Mammary microvascular endothelial cell (primary cell): ENCODE data around the gene MGAT5B. TPM values are rescaled to one million over a fixed set of nuclear protein-coding genes. Genes with fewer than 3 reads are reported as not detected.

ENCODE experiments used
- total RNA-seq: library from RNA; depleted of rRNA; stranded (reverse); fragments of >200 nt; gene quantifications from 2 replicates; pipeline ENCODE4 v1.2.3, GENCODE V29; 2015

The MGAT5B gene, protein sequence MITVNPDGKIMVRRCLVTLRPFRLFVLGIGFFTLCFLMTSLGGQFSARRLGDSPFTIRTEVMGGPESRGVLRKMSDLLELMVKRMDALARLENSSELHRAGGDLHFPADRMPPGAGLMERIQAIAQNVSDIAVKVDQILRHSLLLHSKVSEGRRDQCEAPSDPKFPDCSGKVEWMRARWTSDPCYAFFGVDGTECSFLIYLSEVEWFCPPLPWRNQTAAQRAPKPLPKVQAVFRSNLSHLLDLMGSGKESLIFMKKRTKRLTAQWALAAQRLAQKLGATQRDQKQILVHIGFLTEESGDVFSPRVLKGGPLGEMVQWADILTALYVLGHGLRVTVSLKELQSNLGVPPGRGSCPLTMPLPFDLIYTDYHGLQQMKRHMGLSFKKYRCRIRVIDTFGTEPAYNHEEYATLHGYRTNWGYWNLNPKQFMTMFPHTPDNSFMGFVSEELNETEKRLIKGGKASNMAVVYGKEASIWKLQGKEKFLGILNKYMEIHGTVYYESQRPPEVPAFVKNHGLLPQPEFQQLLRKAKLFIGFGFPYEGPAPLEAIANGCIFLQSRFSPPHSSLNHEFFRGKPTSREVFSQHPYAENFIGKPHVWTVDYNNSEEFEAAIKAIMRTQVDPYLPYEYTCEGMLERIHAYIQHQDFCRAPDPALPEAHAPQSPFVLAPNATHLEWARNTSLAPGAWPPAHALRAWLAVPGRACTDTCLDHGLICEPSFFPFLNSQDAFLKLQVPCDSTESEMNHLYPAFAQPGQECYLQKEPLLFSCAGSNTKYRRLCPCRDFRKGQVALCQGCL
- total RNA-seq, result 1.1 and 2.1 TPM in 2 replicates

GRCh38 chr17:76868176-76868668 is at the start of gene MGAT5B:
Gene MGAT5B, plus strand, starts transcription at chr17:76868404. Its CDS starts 626 bp downstream, at chr17:76869030.

Other genes with a start within 250 kb of the MGAT5B start
- gene ST6GALNAC1, start 224.6 kb upstream of the MGAT5B start, total RNA-seq, result not detected in 2 replicates
- gene MXRA7, start 157.4 kb upstream of the MGAT5B start, total RNA-seq, result 235 and 238 TPM in 2 replicates
- 29.2 and 34.5 TPM in 2 replicates for gene JMJD6, start 141.8 kb upstream of the MGAT5B start, total RNA-seq
- 22.5 and 28.0 TPM in 2 replicates for gene METTL23, start 141.6 kb upstream of the MGAT5B start, total RNA-seq
- 350 and 378 TPM in 2 replicates for gene SRSF2, start 131.1 kb upstream of the MGAT5B start, total RNA-seq
- gene MFSD11, start 130.3 kb upstream of the MGAT5B start, total RNA-seq, result 26.6 and 30.8 TPM in 2 replicates